ENCODE measurements around the gene ADGRL3. TPM values are rescaled to one million over a fixed set of nuclear protein-coding genes. Genes with fewer than 3 reads are reported as not detected.

ADGRL3 gene
- total RNA-seq, 3 donors from 2014 or later (not counting 1 experiment from before 2014, with no cell fraction given), result not detected

GRCh38 chr4:61663310-61663709 lies 463.2 kb downstream of the ADGRL3 start:
- peaks cover 16% of the 10 kb centered on the region for H3K9me3 ChIP-seq (ENCODE audit: control insufficient read depth, insufficient read depth, low read length)
- Mint-ChIP-seq H3K27ac (no peak overlapping the region), H3K27me3 (ENCODE audit: low read depth in 2 of 2) (no peaks in the 10 kb centered on the region), H3K4me1 (no peaks in the 10 kb centered on the region), H3K36me3 (no peaks in the 10 kb centered on the region), H3K9me3 (peaks cover 11 to 12% of the 10 kb centered on the region in 2 donors), H3K4me3 (no peak overlapping the region)
- no peaks in the 10 kb centered on the region for H3K4me1 ChIP-seq (ENCODE audit: control insufficient read depth, insufficient read depth, low read length)
- intact Hi-C loops (cut with micrococcal nuclease), result no loop called here
- ATAC-seq (peak in 1 of 3 donors; percentile 30), DNase-seq (no peak)
- no peak for TF ChIP-seq CTCF (IDR thresholded peaks at IDR 0.05)
- H3K36me3 ChIP-seq (ENCODE audit: control insufficient read depth, insufficient read depth, low read length), result no peaks in the 10 kb centered on the region
- no peak overlapping the region for H3K27ac ChIP-seq (ENCODE audit: low read length)
- WGBS (ENCODE audit: insufficient coverage), result 93% methylated on average over 8 of the region's 8 CpGs
- no peak overlapping the region for H3K4me3 ChIP-seq (ENCODE audit: low read length)
- no peaks in the 10 kb centered on the region for H3K27me3 ChIP-seq (ENCODE audit: control insufficient read depth, insufficient read depth, low read length)

GRCh38 chr4:61665649-61666048 lies 465.5 kb downstream of the ADGRL3 start:
- no peak for TF ChIP-seq CTCF (IDR thresholded peaks at IDR 0.05)
- DNase-seq (no peak), ATAC-seq (no peak)
- Histone ChIP-seq H3K9me3 (ENCODE audit: control insufficient read depth, insufficient read depth, low read length) (peaks cover 19% of the 10 kb centered on the region), H3K4me1 (ENCODE audit: control insufficient read depth, insufficient read depth, low read length) (no peaks in the 10 kb centered on the region), H3K27ac (ENCODE audit: low read length) (no peak overlapping the region), H3K36me3 (ENCODE audit: control insufficient read depth, insufficient read depth, low read length) (no peaks in the 10 kb centered on the region), H3K4me3 (ENCODE audit: low read length) (no peak overlapping the region), H3K27me3 (ENCODE audit: control insufficient read depth, insufficient read depth, low read length) (no peaks in the 10 kb centered on the region)
- intact Hi-C loops (cut with micrococcal nuclease), result no loop called here
- Mint-ChIP-seq H3K27me3 (ENCODE audit: low read depth in 2 of 2) (no peaks in the 10 kb centered on the region), H3K9me3 (peaks cover 2 to 3% of the 10 kb centered on the region in 2 donors), H3K4me1 (no peaks in the 10 kb centered on the region), H3K4me3 (no peak overlapping the region), H3K27ac (no peak overlapping the region), H3K36me3 (no peaks in the 10 kb centered on the region)

- no peak overlapping the region for H3K4me3 ChIP-seq (ENCODE audit: low read length)
- H3K9me3 ChIP-seq (ENCODE audit: control insufficient read depth, insufficient read depth, low read length), result peaks cover 19% of the 10 kb centered on the region
- no peak for TF ChIP-seq CTCF (IDR thresholded peaks at IDR 0.05)
- no peak for ATAC-seq
- H3K4me1 ChIP-seq (ENCODE audit: control insufficient read depth, insufficient read depth, low read length), result no peaks in the 10 kb centered on the region
- Mint-ChIP-seq H3K27ac (no peak overlapping the region), H3K36me3 (no peaks in the 10 kb centered on the region), H3K4me1 (no peaks in the 10 kb centered on the region), H3K9me3 (peaks cover 2 to 3% of the 10 kb centered on the region in 2 donors), H3K27me3 (ENCODE audit: low read depth in 2 of 2) (no peaks in the 10 kb centered on the region), H3K4me3 (no peak overlapping the region)
- no peak for DNase-seq
- 100% methylated on average over 1 of the region's 1 CpG for WGBS (ENCODE audit: insufficient coverage)
- intact Hi-C loops (cut with micrococcal nuclease), result no loop called here
- no peak overlapping the region for H3K27ac ChIP-seq (ENCODE audit: low read length)
- H3K36me3 ChIP-seq (ENCODE audit: control insufficient read depth, insufficient read depth, low read length), result no peaks in the 10 kb centered on the region
- no peaks in the 10 kb centered on the region for H3K27me3 ChIP-seq (ENCODE audit: control insufficient read depth, insufficient read depth, low read length)
Measured at GRCh38 chr4:61666244-61666643, 466.1 kb downstream of the ADGRL3 start.

- no peak for TF ChIP-seq CTCF (IDR thresholded peaks at IDR 0.05)
- no peaks in the 10 kb centered on the region for H3K36me3 ChIP-seq (ENCODE audit: control insufficient read depth, insufficient read depth, low read length)
- H3K4me1 Mint-ChIP-seq, result no peaks in the 10 kb centered on the region
- no peaks in the 10 kb centered on the region for H3K27me3 Mint-ChIP-seq (ENCODE audit: low read depth in 2 of 2)
- H3K27ac Mint-ChIP-seq, result no peak overlapping the region
- H3K4me3 ChIP-seq (ENCODE audit: low read length), result no peak overlapping the region
- H3K27ac ChIP-seq (ENCODE audit: low read length), result no peak overlapping the region
- H3K27me3 ChIP-seq (ENCODE audit: control insufficient read depth, insufficient read depth, low read length), result no peaks in the 10 kb centered on the region
- DNase-seq, result no peak
- H3K4me3 Mint-ChIP-seq, result no peak overlapping the region
- ATAC-seq, result no peak
- WGBS (ENCODE audit: insufficient coverage), result 67% methylated on average over 1 of the region's 1 CpG
- no peaks in the 10 kb centered on the region for H3K4me1 ChIP-seq (ENCODE audit: control insufficient read depth, insufficient read depth, low read length)
- peaks cover 0 to 7% of the 10 kb centered on the region in 2 donors for H3K9me3 Mint-ChIP-seq
- peaks cover 3% of the 10 kb centered on the region for H3K9me3 ChIP-seq (ENCODE audit: control insufficient read depth, insufficient read depth, low read length)
- H3K36me3 Mint-ChIP-seq, result peaks cover 6% of the 10 kb centered on the region
- intact Hi-C loops (cut with micrococcal nuclease), result no loop called here
Measured at GRCh38 chr4:61671599-61671998, 471.5 kb downstream of the ADGRL3 start.
